ENCODE measurements around the gene MAP2K5.

Gene MAP2K5

GRCh38 chr15:67506775-67507747, 35.4 kb upstream of the MAP2K5 start:
- Histone ChIP-seq H3K4me3 (ENCODE audit: low read length in 2 of 2) (no peak overlapping the region), H2AFZ (ENCODE audit: low read length) (no peak overlapping the region), H3K27ac (replicated peaks; ENCODE audit: low read length) (no peak overlapping the region), H3K4me1 (ENCODE audit: control insufficient read depth in 2 of 2, insufficient read depth in 1 of 2, low read depth in 1 of 2, low read length in 2 of 2) (peaks cover 0 to 1% of the 10 kb centered on the region in 2 donors), H3K14ac (ENCODE audit: low read length) (no peak overlapping the region), H3K4me2 (ENCODE audit: insufficient read depth, low read length, poor library complexity, severe bottlenecking) (no peak overlapping the region), H3K23ac (ENCODE audit: low read depth, low read length, poor library complexity) (no peak overlapping the region), H2BK5ac (ENCODE audit: low read length) (no peak overlapping the region), H3K79me1 (ENCODE audit: low read depth, low read length) (no peaks in the 10 kb centered on the region), H2BK15ac (ENCODE audit: low read length) (no peak overlapping the region), H2BK120ac (ENCODE audit: low read depth, low read length) (no peak overlapping the region), H2BK12ac (ENCODE audit: low read length) (no peak overlapping the region), H2AK5ac (ENCODE audit: low read depth, low read length) (no peak overlapping the region), H4K8ac (ENCODE audit: low read depth, low read length) (no peak overlapping the region), H3K18ac (ENCODE audit: low read length) (no peak overlapping the region), H3K9me3 (replicated peaks in 1 of 2; ENCODE audit: control insufficient read depth in 2 of 2, insufficient read depth in 1 of 2, low read depth in 1 of 2, low read length in 2 of 2) (no peaks in the 10 kb centered on the region), H3K9ac (ENCODE audit: low read depth, low read length, poor library complexity) (no peak overlapping the region), H3K27me3 (ENCODE audit: control insufficient read depth in 3 of 3, insufficient read depth in 3 of 3, low read depth in 1 of 3, low read length in 3 of 3) (no peaks in the 10 kb centered on the region), H4K91ac (ENCODE audit: low read depth, low read length, poor library complexity) (no peak overlapping the region), H3K36me3 (replicated peaks in 1 of 2; ENCODE audit: control insufficient read depth in 2 of 2, insufficient read depth in 2 of 2, low read length in 2 of 2) (no peaks in the 10 kb centered on the region), H3K4ac (ENCODE audit: low read length) (no peak overlapping the region)
- no CpG with 5 or more reads among the region's 11 CpGs for WGBS, 2 donors (ENCODE audit: extremely low coverage in 2 of 2, insufficient read length in 2 of 2, insufficient replicate concordance in 1 of 2)
- no peak for DNase-seq (ENCODE audit: low spot score)

GRCh38 chr15:67508407-67508806, 34.1 kb upstream of the MAP2K5 start:
- Histone ChIP-seq H3K79me1 (ENCODE audit: low read depth, low read length) (no peaks in the 10 kb centered on the region), H2AFZ (ENCODE audit: low read length) (no peak overlapping the region)
- WGBS, 2 donors (ENCODE audit: extremely low coverage in 2 of 2, insufficient read length in 2 of 2, insufficient replicate concordance in 1 of 2): no CpG with 5 or more reads among the region's 3 CpGs

GRCh38 chr15:67509918-67510317, 32.6 kb upstream of the MAP2K5 start:
- no peak overlapping the region for H3K27ac ChIP-seq (replicated peaks; ENCODE audit: low read length)
- H2BK15ac ChIP-seq (ENCODE audit: low read length): no peak overlapping the region
- no peak overlapping the region for H3K4me3 ChIP-seq (ENCODE audit: low read length in 2 of 2)
- no CpG with 5 or more reads among the region's 4 CpGs for WGBS, 2 donors (ENCODE audit: extremely low coverage in 2 of 2, insufficient read length in 2 of 2, insufficient replicate concordance in 1 of 2)
- H4K8ac ChIP-seq (ENCODE audit: low read depth, low read length): no peak overlapping the region
- H3K18ac ChIP-seq (ENCODE audit: low read length): peak overlapping the region; percentile 54
- no peak overlapping the region for H2AFZ ChIP-seq (ENCODE audit: low read length)
- DNase-seq (ENCODE audit: low spot score): no peak
- H3K36me3 ChIP-seq (replicated peaks in 1 of 2; ENCODE audit: control insufficient read depth in 2 of 2, insufficient read depth in 2 of 2, low read length in 2 of 2): peaks cover 0 to 9% of the 10 kb centered on the region in 2 donors
- H3K14ac ChIP-seq (ENCODE audit: low read length): no peak overlapping the region
- H2BK120ac ChIP-seq (ENCODE audit: low read depth, low read length): no peak overlapping the region
- H2AK5ac ChIP-seq (ENCODE audit: low read depth, low read length): no peak overlapping the region
- no peak overlapping the region for H3K23ac ChIP-seq (ENCODE audit: low read depth, low read length, poor library complexity)
- H3K9ac ChIP-seq (ENCODE audit: low read depth, low read length, poor library complexity): no peak overlapping the region
- H3K4me1 ChIP-seq (ENCODE audit: control insufficient read depth in 2 of 2, insufficient read depth in 1 of 2, low read depth in 1 of 2, low read length in 2 of 2): no peaks in the 10 kb centered on the region
- H3K27me3 ChIP-seq (ENCODE audit: control insufficient read depth in 3 of 3, insufficient read depth in 3 of 3, low read depth in 1 of 3, low read length in 3 of 3): no peaks in the 10 kb centered on the region
- no peak overlapping the region for H2BK5ac ChIP-seq (ENCODE audit: low read length)
- no peak overlapping the region for H3K4me2 ChIP-seq (ENCODE audit: insufficient read depth, low read length, poor library complexity, severe bottlenecking)
- H3K4ac ChIP-seq (ENCODE audit: low read length): no peak overlapping the region
- H3K79me1 ChIP-seq (ENCODE audit: low read depth, low read length): no peaks in the 10 kb centered on the region
- no peaks in the 10 kb centered on the region for H3K9me3 ChIP-seq (replicated peaks in 1 of 2; ENCODE audit: control insufficient read depth in 2 of 2, insufficient read depth in 1 of 2, low read depth in 1 of 2, low read length in 2 of 2)
- H4K91ac ChIP-seq (ENCODE audit: low read depth, low read length, poor library complexity): no peak overlapping the region
- no peak overlapping the region for H2BK12ac ChIP-seq (ENCODE audit: low read length)

More at GRCh38 chr15:67508407-67508806, 34.1 kb upstream of the MAP2K5 start:
- Histone ChIP-seq H3K9me3 (replicated peaks in 1 of 2; ENCODE audit: control insufficient read depth in 2 of 2, insufficient read depth in 1 of 2, low read depth in 1 of 2, low read length in 2 of 2) (no peaks in the 10 kb centered on the region), H3K4ac (ENCODE audit: low read length) (no peak overlapping the region), H3K4me1 (ENCODE audit: control insufficient read depth in 2 of 2, insufficient read depth in 1 of 2, low read depth in 1 of 2, low read length in 2 of 2) (no peaks in the 10 kb centered on the region), H3K4me2 (ENCODE audit: insufficient read depth, low read length, poor library complexity, severe bottlenecking) (no peak overlapping the region), H2AK5ac (ENCODE audit: low read depth, low read length) (no peak overlapping the region), H3K27ac (replicated peaks; ENCODE audit: low read length) (no peak overlapping the region), H2BK120ac (ENCODE audit: low read depth, low read length) (no peak overlapping the region), H4K8ac (ENCODE audit: low read depth, low read length) (no peak overlapping the region), H3K23ac (ENCODE audit: low read depth, low read length, poor library complexity) (no peak overlapping the region), H3K14ac (ENCODE audit: low read length) (no peak overlapping the region), H4K91ac (ENCODE audit: low read depth, low read length, poor library complexity) (no peak overlapping the region), H3K36me3 (replicated peaks in 1 of 2; ENCODE audit: control insufficient read depth in 2 of 2, insufficient read depth in 2 of 2, low read length in 2 of 2) (peaks cover 0 to 5% of the 10 kb centered on the region in 2 donors), H2BK15ac (ENCODE audit: low read length) (no peak overlapping the region), H2BK5ac (ENCODE audit: low read length) (no peak overlapping the region), H3K4me3 (ENCODE audit: low read length in 2 of 2) (no peak overlapping the region), H3K27me3 (ENCODE audit: control insufficient read depth in 3 of 3, insufficient read depth in 3 of 3, low read depth in 1 of 3, low read length in 3 of 3) (no peaks in the 10 kb centered on the region), H3K9ac (ENCODE audit: low read depth, low read length, poor library complexity) (no peak overlapping the region), H2BK12ac (ENCODE audit: low read length) (no peak overlapping the region), H3K18ac (ENCODE audit: low read length) (no peak overlapping the region)
- no peak for DNase-seq (ENCODE audit: low spot score)

- H3K4me2 ChIP-seq (ENCODE audit: insufficient read depth, low read length, poor library complexity, severe bottlenecking): no peak overlapping the region
- H3K27me3 ChIP-seq (ENCODE audit: control insufficient read depth in 3 of 3, insufficient read depth in 3 of 3, low read depth in 1 of 3, low read length in 3 of 3): no peaks in the 10 kb centered on the region
- H3K9me3 ChIP-seq (replicated peaks in 1 of 2; ENCODE audit: control insufficient read depth in 2 of 2, insufficient read depth in 1 of 2, low read depth in 1 of 2, low read length in 2 of 2): no peaks in the 10 kb centered on the region
- no peak overlapping the region for H2BK120ac ChIP-seq (ENCODE audit: low read depth, low read length)
- H3K9ac ChIP-seq (ENCODE audit: low read depth, low read length, poor library complexity): no peak overlapping the region
- H3K4ac ChIP-seq (ENCODE audit: low read length): no peak overlapping the region
- no peak overlapping the region for H3K18ac ChIP-seq (ENCODE audit: low read length)
- no peaks in the 10 kb centered on the region for H3K79me1 ChIP-seq (ENCODE audit: low read depth, low read length)
- no peak overlapping the region for H3K27ac ChIP-seq (replicated peaks; ENCODE audit: low read length)
- H4K91ac ChIP-seq (ENCODE audit: low read depth, low read length, poor library complexity): no peak overlapping the region
- H3K23ac ChIP-seq (ENCODE audit: low read depth, low read length, poor library complexity): no peak overlapping the region
- DNase-seq (ENCODE audit: low spot score): no peak
- no peak overlapping the region for H4K8ac ChIP-seq (ENCODE audit: low read depth, low read length)
- H2BK12ac ChIP-seq (ENCODE audit: low read length): no peak overlapping the region
- no peaks in the 10 kb centered on the region for H3K4me1 ChIP-seq (ENCODE audit: control insufficient read depth in 2 of 2, insufficient read depth in 1 of 2, low read depth in 1 of 2, low read length in 2 of 2)
- no peak overlapping the region for H2BK5ac ChIP-seq (ENCODE audit: low read length)
- H3K36me3 ChIP-seq (replicated peaks in 1 of 2; ENCODE audit: control insufficient read depth in 2 of 2, insufficient read depth in 2 of 2, low read length in 2 of 2): peaks cover 0 to 10% of the 10 kb centered on the region in 2 donors
- no CpG with 5 or more reads among the region's 7 CpGs for WGBS, 2 donors (ENCODE audit: extremely low coverage in 2 of 2, insufficient read length in 2 of 2, insufficient replicate concordance in 1 of 2)
- no peak overlapping the region for H2BK15ac ChIP-seq (ENCODE audit: low read length)
- H2AFZ ChIP-seq (ENCODE audit: low read length): no peak overlapping the region
- no peak overlapping the region for H3K4me3 ChIP-seq (ENCODE audit: low read length in 2 of 2)
- H3K14ac ChIP-seq (ENCODE audit: low read length): no peak overlapping the region
- H2AK5ac ChIP-seq (ENCODE audit: low read depth, low read length): no peak overlapping the region
Measured at GRCh38 chr15:67510597-67511190, 31.8 kb upstream of the MAP2K5 start.

Measured in neuronal stem cell (in vitro differentiated cells).